ENCODE measurements around the gene AKAP6.

DNA sequence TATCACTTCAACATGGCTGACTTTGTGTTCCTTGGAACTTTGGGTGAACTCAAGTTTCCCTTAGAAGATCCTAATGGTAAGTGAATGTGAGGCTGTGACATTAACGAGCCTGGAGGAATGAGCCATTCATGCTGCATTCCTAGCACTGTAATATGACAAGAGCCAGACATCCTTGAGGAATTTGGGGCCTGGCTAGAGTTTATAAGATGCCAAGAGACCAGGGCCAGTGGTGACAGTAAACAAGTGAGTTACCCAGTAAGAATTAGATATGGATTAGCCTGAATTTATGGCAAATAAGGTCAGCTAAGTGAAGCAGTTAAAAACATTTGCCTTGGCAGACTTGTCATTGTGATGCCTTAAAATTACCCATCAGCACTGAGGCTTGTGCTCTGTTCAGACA lies 232.4 kb downstream of the AKAP6 start:
- TF ChIP-seq, protein P1, sequence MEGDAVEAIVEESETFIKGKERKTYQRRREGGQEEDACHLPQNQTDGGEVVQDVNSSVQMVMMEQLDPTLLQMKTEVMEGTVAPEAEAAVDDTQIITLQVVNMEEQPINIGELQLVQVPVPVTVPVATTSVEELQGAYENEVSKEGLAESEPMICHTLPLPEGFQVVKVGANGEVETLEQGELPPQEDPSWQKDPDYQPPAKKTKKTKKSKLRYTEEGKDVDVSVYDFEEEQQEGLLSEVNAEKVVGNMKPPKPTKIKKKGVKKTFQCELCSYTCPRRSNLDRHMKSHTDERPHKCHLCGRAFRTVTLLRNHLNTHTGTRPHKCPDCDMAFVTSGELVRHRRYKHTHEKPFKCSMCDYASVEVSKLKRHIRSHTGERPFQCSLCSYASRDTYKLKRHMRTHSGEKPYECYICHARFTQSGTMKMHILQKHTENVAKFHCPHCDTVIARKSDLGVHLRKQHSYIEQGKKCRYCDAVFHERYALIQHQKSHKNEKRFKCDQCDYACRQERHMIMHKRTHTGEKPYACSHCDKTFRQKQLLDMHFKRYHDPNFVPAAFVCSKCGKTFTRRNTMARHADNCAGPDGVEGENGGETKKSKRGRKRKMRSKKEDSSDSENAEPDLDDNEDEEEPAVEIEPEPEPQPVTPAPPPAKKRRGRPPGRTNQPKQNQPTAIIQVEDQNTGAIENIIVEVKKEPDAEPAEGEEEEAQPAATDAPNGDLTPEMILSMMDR (IDR thresholded peaks at IDR 0.05), result no peak
- TF ChIP-seq POLR2A (IDR thresholded peaks at IDR 0.05), result no peak
